NCI-H2227 treated with DMSO at 0.1 percent for 48 hours (cell line): ENCODE measurements around the gene PIAS1.
"Not testable (repeated sequence)": the region's sequence is repeated elsewhere in the genome, so short reads cannot be mapped to it uniquely, and the experiment has no call there.

Experiments used
- DNase-seq: peaks from one replicate; lab custom pipeline; 2025; lab: John Stamatoyannopoulos, UW

PIAS1 gene

GRCh38 chr15:68234520-68234919 is 180.4 kb downstream of the PIAS1 start:
- DNase-seq, result not testable (repeated sequence)

DNA sequence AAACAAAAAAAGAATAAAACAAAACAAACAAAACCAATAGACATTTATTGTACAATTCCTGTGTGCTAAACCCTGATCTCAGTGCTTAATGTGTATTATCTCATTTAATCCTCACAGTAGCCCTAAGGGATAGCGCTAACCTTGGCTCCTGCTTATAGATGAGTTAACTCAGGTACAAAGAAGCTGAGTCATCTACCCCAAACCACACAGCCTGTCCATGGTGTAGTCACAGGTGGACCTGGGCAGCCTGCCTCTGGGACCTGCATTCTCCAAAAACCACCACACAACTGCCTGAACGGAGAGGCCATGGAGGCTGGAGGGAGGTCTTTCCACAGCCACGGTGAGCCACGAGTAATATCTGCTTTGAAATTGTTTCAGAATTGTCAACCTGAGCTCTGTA is 180.9 kb downstream of the PIAS1 start:
- DNase-seq, result no peak

DNA sequence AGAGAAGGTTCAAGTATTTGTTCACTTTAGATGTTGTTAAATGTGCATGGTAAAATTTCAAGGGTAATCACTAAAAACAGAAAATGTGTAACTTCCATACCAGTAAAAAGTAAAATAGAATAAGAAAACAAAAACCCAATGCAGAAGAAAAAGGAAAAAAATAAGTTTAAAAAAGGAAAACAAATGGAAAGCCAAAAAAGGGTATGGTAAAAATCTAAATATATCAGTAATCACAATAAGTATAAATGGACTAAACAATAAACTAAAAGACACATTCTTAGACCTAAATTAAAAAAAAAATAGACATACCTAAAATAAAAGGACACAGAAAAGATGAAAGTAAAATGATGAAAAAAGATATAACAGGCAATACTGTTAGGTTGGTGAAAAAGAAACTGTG is 184.9 kb downstream of the PIAS1 start:
- DNase-seq, result no peak

DNA sequence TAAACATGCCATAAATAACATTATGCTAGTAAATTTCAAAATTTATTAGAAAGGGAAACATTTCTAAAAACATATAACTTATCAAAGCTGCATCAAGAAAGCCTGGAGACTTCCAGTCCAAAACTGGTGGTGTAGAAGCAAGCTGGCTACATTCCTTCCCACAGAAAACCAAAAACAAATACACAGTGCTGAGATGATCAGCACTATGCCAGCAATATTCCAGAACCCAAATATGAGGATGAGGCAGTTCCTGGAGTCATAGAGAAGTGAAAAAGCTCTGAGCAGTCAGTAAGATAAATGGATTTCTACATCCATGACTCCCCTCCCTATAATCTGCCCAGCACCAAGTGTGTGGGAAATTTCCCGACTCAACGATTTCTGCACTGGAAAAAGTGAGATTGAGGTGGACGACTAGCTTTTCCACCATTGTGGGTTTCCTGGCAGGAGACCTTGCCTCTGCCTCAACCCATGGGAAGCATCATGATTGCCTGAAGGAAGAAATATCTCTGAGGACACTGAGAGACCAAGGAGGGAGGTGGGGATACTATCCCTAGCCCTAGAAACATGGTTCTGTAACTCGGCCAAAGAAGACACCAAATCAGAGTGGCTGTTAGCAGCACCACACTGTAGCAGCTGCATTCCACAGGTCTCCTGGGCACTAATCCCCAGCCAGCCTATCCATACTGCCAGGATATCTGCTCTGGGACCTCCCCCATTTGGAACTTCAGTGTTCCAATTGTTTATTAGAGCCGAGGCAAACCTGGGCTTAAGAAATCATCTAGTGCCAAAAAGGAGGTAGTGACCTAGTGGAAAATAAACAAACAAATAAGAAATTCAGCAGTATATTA is 187.2 kb downstream of the PIAS1 start:
- DNase-seq, result no peak
